ENCODE measurements around the gene HPCAL1. TPM values are rescaled to one million over a fixed set of nuclear protein-coding genes. Genes with fewer than 3 reads are reported as not detected.
A peak's percentile ranks its signal among the peaks of the same experiment; 100 is the strongest.
"Not testable (repeated sequence)": the region's sequence is repeated elsewhere in the genome, so short reads cannot be mapped to it uniquely, and the experiment has no call there.

HPCAL1 gene
- 100 to 1,000 TPM; 100 to 105 TPM for total RNA-seq

DNA sequence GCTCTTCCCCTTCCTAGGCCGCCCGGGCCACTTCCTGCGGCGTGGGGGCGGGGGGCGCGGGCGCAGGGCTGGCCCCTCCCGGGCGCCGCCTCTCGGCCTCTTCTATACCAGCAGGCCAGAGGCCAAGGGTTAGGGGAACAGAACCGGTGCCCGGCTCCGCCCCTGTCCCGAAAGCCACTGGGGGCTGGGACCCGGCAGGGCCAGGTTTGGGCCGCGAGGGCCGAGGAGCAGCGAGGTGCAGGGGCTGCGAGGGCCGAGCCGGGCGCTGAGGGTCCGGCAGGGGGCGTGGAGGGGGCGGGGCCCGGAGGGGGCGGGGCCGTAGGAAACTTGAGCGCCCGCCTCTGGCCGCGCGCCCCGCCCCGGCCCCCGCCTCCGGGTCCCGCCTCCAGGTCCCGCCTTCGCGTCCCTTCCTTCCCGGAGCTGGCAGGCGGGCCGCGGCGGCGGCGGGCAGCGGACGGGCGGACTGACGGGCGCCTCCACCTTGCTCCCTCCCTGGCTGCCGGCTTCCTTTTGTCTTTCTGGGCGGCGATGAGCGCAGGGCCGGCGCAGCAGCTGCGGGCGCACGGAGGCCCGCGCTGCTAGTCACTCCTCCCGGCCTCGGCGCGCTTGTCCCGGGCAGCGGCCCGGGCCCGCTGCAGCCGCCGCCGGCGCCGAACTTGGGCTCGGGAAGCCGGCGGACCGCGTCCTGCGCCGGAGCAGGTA is at the start of gene HPCAL1:
Gene HPCAL1, plus strand, starts transcription at position 426 of the 702 bp plus-strand sequence. CDS start 116,854 bp downstream, outside the sequence.
- peak; percentile 88 for DNase-seq
- H3K36me3 Mint-ChIP-seq = peaks cover 13% of the 10 kb centered on the region
- H3K4me3 Mint-ChIP-seq = peak within 1 kb of the TSS; percentile 91
- H3K27ac Mint-ChIP-seq = peak within 1 kb of the TSS; percentile 89
- no peaks in the 10 kb centered on the region for H3K27me3 Mint-ChIP-seq
- H3K9me3 Mint-ChIP-seq = peaks cover 6% of the 10 kb centered on the region
- H3K4me1 Mint-ChIP-seq = peaks cover 72% of the 10 kb centered on the region

GRCh38 chr2:10253596-10254372 is 48.9 kb upstream of the HPCAL1 start:
- H3K36me3 Mint-ChIP-seq = no peaks in the 10 kb centered on the region
- no peak overlapping the region for H3K4me3 Mint-ChIP-seq
- H3K9me3 Mint-ChIP-seq = peaks cover 14% of the 10 kb centered on the region
- no peaks in the 10 kb centered on the region for H3K27me3 Mint-ChIP-seq
- no peak overlapping the region for H3K27ac Mint-ChIP-seq
- H3K4me1 Mint-ChIP-seq = no peaks in the 10 kb centered on the region
- no peak for DNase-seq

DNA sequence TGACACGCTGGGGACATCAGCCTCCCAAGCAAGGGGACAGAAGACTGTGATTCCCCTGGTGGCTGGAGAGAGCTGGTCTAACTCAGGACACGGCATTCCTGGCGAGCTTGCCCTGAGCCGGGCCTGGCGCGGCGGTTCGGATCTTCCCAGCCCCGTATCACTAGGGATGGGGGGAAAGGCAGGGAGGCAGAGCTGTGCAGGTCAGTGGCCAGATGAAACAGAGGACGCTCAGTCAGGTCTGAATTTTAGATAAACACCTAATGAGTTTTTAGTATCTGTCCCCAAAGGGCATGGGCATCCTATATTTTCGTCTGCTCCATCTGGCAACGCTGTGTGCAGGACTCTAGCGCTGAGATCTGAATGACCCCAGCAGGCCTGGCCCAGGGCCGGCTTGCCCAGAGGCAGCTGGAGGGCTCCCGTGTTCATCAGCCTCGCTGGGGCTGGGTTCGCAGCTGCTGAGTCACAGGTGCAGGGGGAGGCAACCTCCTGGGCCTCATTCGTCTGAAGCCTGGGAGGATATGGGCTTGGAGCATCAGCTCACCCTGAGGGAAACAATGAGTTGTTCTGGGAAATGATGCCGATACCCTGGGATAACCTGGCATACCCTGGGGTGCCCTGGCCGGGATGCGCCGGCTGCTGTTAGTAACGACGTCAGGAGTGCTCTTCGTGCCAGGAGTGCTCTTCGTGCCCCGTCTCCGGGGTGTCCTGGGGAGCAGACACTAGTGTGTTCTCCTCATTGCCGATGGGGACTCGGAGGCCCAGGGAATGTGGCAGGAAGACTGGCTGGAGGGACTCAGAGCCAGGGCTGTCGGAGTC is 48.1 kb upstream of the HPCAL1 start:
- H3K36me3 Mint-ChIP-seq = no peaks in the 10 kb centered on the region
- no peak for DNase-seq
- no peaks in the 10 kb centered on the region for H3K27me3 Mint-ChIP-seq
- peaks cover 11% of the 10 kb centered on the region for H3K9me3 Mint-ChIP-seq
- H3K4me1 Mint-ChIP-seq = no peaks in the 10 kb centered on the region
- H3K4me3 Mint-ChIP-seq = no peak overlapping the region
- no peak overlapping the region for H3K27ac Mint-ChIP-seq

GRCh38 chr2:10255189-10256030 is 47.3 kb upstream of the HPCAL1 start:
- no peaks in the 10 kb centered on the region for H3K36me3 Mint-ChIP-seq
- H3K27ac Mint-ChIP-seq = no peak overlapping the region
- DNase-seq = no peak
- H3K4me3 Mint-ChIP-seq = no peak overlapping the region
- no peaks in the 10 kb centered on the region for H3K4me1 Mint-ChIP-seq
- peaks cover 7% of the 10 kb centered on the region for H3K9me3 Mint-ChIP-seq
- no peaks in the 10 kb centered on the region for H3K27me3 Mint-ChIP-seq

- Mint-ChIP-seq H3K9me3 (peaks cover 2% of the 10 kb centered on the region), H3K36me3 (no peaks in the 10 kb centered on the region), H3K4me1 (no peaks in the 10 kb centered on the region), H3K27me3 (no peaks in the 10 kb centered on the region), H3K27ac (no peak overlapping the region), H3K4me3 (no peak overlapping the region)
- DNase-seq = no peak
Observed at GRCh38 chr2:10256031-10256514, 46.6 kb upstream of the HPCAL1 start.

- H3K4me3 Mint-ChIP-seq = no peak overlapping the region
- no peaks in the 10 kb centered on the region for H3K36me3 Mint-ChIP-seq
- H3K9me3 Mint-ChIP-seq = no peaks in the 10 kb centered on the region
- H3K27ac Mint-ChIP-seq = no peak overlapping the region
- H3K4me1 Mint-ChIP-seq = no peaks in the 10 kb centered on the region
- no peak for DNase-seq
- no peaks in the 10 kb centered on the region for H3K27me3 Mint-ChIP-seq
Observed at GRCh38 chr2:10256515-10257031, 46.1 kb upstream of the HPCAL1 start.

GRCh38 chr2:10257036-10257435 is 45.7 kb upstream of the HPCAL1 start:
- no peaks in the 10 kb centered on the region for H3K4me1 Mint-ChIP-seq
- H3K27me3 Mint-ChIP-seq = no peaks in the 10 kb centered on the region
- no peaks in the 10 kb centered on the region for H3K36me3 Mint-ChIP-seq
- no peaks in the 10 kb centered on the region for H3K9me3 Mint-ChIP-seq
- H3K27ac Mint-ChIP-seq = no peak overlapping the region
- no peak for DNase-seq
- H3K4me3 Mint-ChIP-seq = no peak overlapping the region

DNA sequence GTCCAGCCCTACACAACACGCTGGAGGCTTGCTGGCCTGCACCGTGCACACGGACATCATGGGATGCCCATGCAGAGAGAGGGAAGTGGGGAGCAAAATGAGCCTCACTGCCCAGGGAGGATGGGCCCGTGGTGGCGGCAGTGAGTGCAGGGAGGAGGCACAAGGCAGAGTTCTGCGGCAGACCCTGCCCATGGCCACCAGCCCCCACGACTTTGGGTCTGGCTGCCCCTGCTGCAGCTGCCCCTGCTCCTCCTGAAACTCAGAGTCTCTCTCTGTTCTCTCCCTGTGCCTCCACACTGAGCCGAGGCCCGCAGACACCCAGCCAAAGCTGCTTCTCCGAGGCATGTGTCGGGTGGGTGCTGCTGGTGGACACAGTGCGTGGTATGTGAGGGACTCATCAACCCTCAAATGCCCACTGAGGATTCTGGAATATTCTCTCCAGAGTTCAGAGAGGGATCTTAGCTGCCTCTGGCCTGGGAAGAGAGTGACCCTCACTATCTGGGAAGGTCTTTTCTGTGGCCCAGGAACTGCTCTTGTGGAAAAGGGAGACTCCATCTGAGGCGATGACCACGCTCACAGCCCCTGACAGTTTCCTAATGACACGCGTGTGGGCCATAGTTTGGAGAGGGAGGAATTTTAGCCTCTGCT is 45.1 kb upstream of the HPCAL1 start:
- Mint-ChIP-seq H3K27ac (no peak overlapping the region), H3K27me3 (no peaks in the 10 kb centered on the region), H3K9me3 (no peaks in the 10 kb centered on the region), H3K4me3 (no peak overlapping the region), H3K4me1 (no peaks in the 10 kb centered on the region), H3K36me3 (no peaks in the 10 kb centered on the region)
- no peak for DNase-seq

DNA sequence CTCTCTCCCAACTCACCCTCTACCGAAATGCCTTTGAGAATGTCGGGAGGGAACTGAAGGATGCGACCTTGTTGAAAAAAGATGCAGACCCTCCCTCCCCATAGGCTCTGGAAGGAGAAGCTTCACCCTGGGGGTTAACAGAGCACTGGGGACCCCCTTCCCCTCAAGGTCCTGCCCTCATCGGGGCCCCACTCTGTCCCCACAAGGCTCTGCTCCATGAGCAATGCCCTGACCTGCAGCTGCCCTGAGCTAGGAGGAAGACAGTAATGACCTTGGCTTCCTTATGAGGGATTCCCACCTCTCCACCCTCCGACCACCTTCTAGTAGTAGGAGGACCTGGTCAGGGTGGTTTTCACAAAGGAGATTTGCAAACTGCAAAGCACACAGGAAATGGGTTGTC is 44.4 kb upstream of the HPCAL1 start:
- Mint-ChIP-seq H3K9me3 (no peaks in the 10 kb centered on the region), H3K27ac (no peak overlapping the region), H3K27me3 (no peaks in the 10 kb centered on the region), H3K4me3 (no peak overlapping the region), H3K36me3 (no peaks in the 10 kb centered on the region), H3K4me1 (no peaks in the 10 kb centered on the region)
- DNase-seq = no peak

GRCh38 chr2:10258726-10259125 is 44.0 kb upstream of the HPCAL1 start:
- Mint-ChIP-seq H3K27ac (no peak overlapping the region), H3K36me3 (no peaks in the 10 kb centered on the region), H3K27me3 (no peaks in the 10 kb centered on the region), H3K4me1 (no peaks in the 10 kb centered on the region), H3K9me3 (no peaks in the 10 kb centered on the region), H3K4me3 (no peak overlapping the region)
- no peak for DNase-seq

DNA sequence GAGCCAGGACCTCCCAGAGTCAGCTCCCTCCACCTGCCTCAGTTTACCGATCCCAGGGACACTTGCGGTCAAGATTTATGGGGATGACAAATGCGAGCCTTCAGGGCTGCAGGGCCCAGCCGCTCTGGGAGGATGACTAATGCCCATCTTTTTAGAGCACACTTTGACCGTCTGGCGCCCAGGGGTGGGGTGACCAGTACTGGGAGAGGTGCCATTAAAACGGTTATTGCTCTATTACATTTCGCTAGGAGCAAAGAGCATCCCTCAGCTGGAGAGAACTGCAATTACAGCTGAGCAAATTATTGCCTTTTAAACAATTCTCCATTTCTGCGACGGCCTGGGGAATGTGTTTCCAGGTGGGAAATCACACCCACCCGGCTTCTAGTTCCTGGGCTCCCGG is 42.6 kb upstream of the HPCAL1 start:
- Mint-ChIP-seq H3K36me3 (no peaks in the 10 kb centered on the region), H3K27me3 (no peaks in the 10 kb centered on the region), H3K4me3 (no peak overlapping the region), H3K4me1 (no peaks in the 10 kb centered on the region), H3K9me3 (no peaks in the 10 kb centered on the region), H3K27ac (no peak overlapping the region)
- DNase-seq = no peak

DNA sequence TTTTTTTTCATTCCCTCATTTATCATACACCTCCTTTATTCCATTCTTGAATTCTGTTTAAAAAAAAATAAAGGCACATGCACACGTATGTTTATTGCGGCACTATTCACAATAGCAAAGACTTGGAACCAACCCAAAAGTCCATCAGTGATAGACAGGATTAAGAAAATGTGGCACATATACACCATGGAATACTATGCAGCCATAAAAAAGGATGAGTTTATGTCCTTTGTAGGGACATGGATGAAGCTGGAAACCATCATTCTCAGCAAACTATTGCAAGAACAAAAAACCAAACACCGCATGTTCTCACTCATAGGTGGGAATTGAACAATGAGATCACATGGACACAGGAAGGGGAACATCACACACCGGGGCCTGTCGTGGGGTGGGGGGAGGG is 39.2 kb upstream of the HPCAL1 start:
- not testable (repeated sequence) for H3K27me3 Mint-ChIP-seq, H3K36me3 Mint-ChIP-seq, H3K9me3 Mint-ChIP-seq, H3K4me1 Mint-ChIP-seq, H3K4me3 Mint-ChIP-seq, H3K27ac Mint-ChIP-seq, DNase-seq

GRCh38 chr2:10264506-10265328 is 38.0 kb upstream of the HPCAL1 start:
- Mint-ChIP-seq H3K27ac (no peak overlapping the region), H3K36me3 (no peaks in the 10 kb centered on the region), H3K4me1 (no peaks in the 10 kb centered on the region), H3K27me3 (no peaks in the 10 kb centered on the region), H3K4me3 (no peak overlapping the region), H3K9me3 (no peaks in the 10 kb centered on the region)
- DNase-seq = no peak

All from activated naive CD8-positive, alpha-beta T cell treated with anti-CD3 and anti-CD28 coated beads for 36 hours (primary cell).